ENCODE measurements around the gene PBX1.

The PBX1 gene

DNA sequence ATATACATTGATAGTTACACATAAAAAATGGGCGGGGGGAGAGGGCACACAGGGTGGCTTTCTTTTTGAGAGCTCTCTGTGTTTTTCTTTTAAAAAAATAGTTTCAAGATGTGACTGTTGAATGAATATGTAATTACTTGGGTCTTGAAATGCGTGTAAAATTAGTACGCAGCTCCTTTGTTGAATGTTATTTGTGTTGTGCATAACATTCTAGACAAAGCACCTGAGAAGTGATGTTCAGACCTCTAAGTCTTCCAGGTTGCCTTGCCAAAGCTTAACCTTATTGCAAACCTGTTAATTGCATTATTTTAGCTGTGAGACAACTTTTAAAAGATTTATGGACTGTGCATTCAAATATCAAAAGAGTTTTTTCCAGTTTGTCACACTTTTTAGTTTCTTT, 5.4 kb downstream of the PBX1 start:
- ATAC-seq, result no peak

GRCh38 chr1:164565357-164565756, 6.4 kb downstream of the PBX1 start:
- ATAC-seq, result no peak

- no peak for ATAC-seq
Measured at GRCh38 chr1:164567774-164568173, 8.8 kb downstream of the PBX1 start.

DNA sequence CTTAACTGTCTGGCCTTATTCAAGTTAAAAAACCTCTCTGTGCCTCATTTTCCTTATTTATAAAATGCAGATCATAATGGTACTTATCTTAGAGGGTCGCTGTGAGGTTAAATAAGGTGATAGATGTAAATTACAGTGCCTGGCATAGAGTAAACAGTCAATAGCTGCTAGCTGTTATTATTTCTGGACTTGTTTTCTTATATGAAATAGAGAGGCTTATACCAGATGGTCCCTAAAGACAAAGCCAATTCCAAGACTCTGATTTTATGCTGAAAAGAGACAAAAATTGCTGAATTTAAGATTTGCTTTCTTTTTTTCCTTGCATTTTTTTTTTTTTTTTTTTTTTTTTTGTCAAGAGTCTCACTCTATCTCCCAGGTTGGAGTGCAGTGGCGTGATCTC, 10.3 kb downstream of the PBX1 start:
- no peak for ATAC-seq

DNA sequence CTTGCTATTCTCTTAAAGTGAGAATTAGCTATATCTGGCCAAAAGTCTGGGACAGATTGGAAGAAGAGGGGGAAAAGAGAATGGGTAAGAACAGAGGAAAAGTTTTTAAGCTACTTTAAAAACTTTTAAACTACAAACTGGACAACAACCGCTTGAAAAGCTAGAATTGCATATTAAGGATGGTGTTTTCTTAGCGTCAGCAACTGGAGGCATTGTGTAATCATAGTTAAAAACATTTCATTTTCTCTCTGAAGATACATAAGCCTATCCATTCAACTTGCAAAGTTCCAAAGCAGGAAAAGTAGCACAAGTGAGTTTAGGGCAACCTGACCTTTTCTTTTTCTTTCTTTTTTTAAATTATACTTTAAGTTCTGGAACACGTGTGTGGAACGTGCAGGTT, 10.9 kb downstream of the PBX1 start:
- no peak for ATAC-seq

DNA sequence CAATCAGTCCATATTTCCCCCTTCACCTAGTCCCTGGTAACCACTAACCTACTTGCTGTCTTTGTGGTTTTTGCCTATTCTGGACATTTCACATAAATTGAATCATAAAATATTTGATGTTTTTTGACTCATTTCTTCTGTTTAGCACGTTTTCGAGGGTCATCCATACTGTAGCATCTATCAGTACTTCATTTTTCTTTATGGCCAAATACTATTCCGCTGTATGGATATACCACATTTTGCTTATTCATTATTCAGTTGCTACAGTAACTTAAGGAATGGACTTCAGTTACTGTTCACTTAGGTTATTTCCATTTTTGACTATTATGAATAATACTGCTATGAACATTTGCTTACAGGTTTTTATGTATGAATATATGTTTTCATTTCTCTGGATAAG, 12.3 kb downstream of the PBX1 start:
- no peak for ATAC-seq

DNA sequence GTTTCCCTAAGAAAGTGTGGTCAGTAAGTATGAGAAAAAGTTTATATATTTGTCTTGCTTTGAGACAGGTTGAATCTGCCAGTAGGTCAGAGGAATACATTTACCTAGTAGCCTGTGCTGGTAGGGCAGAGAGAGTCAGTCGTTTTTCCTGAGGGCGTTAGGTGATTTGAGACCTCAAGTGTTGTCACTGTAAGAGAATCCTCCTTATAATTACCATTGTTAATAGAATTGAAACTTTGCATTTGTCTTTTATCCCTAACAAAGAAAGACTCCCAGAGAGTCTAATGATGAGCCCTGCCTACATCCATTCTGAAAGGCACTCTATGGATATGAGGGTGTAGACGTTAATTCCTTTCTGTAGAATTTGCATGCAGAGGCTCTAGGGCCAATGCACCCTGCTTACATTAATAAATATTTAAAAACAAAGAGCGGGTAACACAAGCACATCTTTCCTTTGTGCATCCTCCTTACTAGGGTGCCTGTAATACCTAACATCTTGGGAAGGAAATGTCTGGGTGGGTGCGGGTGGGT, 16.4 kb downstream of the PBX1 start:
- no peak for ATAC-seq

GRCh38 chr1:164576291-164577271, 17.6 kb downstream of the PBX1 start:
- no peak for ATAC-seq

DNA sequence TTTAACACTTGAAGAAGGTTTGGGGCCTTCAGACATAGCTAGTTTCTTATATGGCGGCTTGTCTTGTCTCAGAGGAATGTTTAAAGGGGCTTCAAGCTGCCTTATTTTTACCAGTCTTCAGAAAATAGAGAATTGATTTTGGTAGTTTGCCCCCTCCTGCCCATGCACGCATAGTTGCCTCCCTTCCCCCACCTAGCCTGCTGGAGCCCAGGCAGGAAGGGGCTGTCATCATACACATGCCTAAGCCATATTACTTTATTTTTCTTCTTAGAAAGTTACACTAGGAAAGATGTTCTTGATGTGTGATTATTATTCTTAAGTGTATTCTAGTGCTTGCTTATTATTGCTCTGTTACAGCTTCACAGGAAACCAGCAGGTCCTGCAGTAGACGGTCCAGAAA, 18.3 kb downstream of the PBX1 start:
- no peak for ATAC-seq

- ATAC-seq, result no peak
Measured at GRCh38 chr1:164578479-164579200, 19.7 kb downstream of the PBX1 start.

- ATAC-seq, result no peak
Measured at GRCh38 chr1:164579381-164579780, 20.4 kb downstream of the PBX1 start.

DNA sequence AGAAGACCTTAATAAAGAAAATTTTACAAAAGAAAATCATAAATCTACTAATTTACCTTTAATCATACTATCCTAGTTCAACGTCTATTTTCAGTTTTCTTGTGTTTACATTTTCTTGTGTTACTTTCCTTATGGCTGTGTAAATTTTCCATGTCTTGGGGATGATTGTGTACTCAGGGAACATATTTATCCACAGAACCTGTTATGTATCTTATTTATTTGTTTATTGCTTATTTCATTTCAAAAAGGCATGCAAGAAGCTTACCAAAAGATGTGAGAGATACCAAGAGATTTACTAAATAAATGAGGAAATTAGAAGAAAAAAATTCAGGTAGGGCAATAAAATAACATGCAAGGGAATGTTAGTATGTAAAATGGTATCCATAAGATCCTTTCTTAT, 22.8 kb downstream of the PBX1 start:
- no peak for ATAC-seq

DNA sequence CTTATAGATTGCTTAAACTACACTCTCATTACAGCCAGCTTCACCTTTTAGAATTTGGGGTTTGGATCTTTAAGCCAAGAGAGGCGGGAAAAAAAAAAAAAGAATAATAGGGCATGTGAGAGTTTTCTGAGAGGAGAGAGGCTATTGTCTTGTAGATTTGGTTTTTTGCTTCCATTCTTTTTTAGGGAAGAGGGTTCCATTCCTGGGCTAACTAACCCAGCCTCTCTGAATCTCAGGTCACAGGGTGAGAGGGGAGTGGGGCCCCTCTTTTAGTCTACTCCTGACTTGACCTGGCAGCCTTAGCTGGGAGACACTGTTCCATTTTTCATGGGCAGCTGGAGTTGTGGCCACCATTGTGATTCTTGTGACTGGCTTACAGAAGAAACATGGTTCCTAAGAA, 24.2 kb downstream of the PBX1 start:
- ATAC-seq, result no peak

DNA sequence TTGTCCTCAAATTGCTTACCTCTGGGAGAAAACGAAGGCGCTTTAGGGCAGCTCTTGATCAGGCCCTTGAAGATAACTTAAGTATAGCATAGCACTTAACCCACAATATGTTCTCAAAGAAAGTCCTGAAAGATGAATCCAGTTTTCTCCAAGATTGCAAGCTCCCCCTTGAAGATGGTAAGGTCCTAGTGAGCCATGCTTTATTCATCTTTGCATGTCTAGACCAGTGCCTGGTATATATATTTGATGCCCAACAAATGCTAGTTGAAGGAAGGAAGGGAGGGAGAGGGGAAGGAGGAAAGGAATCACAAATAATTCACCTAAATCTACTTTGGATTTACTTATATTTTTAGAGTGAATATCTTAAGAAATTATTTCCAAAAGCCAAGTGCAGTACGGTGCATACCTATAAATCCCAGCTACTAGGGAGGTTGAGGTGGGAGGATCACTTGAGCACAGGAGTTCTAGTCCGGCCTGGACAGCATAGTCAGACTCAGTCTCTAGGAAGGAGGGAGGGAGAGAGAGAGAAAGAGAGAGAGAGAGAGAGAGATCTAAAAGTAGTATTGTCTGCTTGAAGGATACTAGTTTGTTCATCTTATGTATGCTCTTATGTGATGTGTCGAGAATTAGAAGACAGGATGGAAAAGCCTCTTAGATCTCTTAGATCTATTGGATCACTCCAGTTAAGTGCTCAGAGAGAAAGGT, 25.0 kb downstream of the PBX1 start:
- ATAC-seq, result no peak

DNA sequence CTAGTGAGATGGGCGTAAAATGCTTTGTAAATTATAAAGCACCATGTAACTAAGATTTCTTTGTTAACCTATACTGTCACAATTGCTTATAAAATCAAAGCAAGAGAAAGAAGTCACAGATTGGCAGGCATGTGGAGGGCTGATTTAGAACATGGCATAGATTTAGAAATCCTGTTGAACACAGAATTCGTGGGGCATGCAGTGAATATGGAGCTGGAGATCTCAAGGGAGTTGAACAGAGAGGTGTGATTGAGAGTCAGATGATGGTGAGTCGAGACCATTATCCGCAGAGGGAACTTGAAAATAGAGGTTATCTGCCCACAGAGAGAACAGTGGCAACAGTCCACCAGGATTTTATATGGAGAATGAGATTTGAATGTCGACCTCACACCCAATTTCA, 27.6 kb downstream of the PBX1 start:
- ATAC-seq, result no peak

DNA sequence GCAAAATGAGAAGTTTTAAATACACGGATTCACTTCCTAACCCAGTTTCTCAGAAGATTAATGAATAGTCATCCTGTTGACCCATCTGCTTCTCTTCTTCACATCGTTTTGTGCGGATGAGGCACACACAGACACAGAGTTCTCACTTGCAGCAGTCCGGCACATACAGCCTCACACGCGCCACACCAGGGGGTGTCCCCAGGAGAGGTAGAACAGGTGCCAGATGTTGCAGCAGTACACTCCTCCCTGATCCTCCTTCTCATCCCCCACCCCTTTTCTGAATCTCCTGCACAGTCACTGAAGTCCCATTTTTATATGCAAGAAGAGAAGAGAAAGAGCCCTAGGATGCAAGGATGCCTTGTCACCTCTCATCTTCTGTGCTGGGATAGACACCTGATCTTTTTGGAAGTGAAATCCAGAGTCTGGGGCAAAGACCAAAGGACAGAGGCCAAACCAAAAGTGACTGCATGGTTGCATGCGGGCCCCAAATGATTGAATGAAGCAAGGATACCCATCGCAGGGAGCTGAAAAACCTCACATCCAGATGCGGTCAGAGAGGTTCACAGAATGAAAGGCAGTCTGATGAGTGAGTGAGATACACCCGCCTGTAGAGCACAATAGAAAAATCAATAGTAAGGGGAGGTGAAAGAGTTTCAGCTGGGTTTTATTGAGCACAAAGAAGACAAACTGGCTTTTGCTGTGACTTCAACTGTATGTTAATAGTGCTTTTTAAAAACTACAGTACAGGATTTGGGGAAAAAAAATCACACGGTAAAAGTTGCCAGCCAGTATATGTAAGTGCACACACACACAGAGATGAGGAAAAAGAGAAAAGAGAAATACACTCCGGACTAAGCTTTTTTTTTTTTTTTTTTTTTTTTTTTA, 28.9 kb downstream of the PBX1 start:
- no peak for ATAC-seq

DNA sequence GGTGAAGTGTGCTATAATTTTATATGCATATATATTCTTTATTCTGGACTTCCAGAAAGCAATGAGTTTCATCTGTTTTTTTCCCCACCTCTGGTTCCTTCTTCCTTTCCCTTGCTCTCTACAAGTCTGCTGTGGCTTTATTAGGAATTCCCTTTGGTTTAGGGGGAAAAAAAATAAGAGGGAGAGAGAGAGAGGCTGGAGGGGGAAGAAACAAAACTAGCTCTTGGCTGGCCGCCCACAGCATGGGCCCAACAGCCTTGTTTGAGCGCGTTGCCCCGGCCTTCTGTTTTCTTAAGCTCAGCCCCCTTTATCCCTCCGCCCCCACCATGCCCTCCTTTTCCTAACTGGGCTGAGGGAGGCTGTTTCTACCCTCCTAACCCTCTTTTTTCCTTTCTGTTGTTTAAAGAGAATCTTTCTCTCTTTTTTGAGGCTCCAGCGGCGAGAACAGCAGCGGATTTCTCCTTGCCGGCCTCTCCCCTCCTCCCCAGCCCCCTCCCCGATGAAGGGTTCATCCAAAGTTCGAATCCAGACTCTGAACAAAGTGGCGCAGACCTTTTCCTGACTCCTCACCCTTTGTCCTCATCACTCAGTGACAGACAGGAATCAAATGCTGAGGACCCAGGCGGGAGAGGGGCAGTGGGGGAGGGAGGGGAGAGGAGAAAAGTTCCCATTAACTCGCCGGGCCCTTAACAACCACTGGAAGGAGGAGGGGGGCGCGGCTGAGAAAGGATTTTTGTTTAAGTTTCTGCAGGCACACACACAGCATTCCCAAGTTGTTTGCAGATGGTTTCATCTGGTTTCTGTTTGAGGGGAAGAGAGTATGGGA, 29.7 kb downstream of the PBX1 start:
- ATAC-seq, result no peak

- ATAC-seq, result no peak
Measured at GRCh38 chr1:164589408-164589807, 30.4 kb downstream of the PBX1 start.

DNA sequence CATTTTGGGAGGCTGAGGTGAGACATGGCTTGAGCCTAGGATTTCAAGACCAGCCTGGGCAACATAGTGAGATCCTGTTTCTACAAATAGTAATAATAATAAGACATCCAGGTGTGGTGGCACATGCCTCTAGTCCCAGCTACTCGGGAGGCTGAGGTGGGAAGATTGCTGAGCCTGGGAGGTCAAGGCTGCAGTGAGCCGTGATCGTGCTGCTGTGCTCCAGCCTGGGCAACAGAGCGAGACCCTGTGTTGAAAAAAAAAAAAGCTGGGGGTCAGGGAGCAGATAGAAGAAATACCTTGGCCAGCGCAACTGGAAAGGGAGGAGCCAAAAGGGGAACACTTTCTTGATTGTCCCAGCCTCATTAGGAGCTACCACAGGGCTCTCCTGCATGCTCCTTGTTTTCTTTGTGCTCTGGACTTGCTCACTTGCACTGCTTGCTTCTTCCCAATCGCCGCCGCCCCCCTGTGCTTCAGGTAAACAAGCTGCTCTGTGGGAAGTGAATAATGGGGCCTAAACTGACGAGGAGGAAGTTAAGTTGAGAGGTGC, 31.1 kb downstream of the PBX1 start:
- ATAC-seq, result no peak

DNA sequence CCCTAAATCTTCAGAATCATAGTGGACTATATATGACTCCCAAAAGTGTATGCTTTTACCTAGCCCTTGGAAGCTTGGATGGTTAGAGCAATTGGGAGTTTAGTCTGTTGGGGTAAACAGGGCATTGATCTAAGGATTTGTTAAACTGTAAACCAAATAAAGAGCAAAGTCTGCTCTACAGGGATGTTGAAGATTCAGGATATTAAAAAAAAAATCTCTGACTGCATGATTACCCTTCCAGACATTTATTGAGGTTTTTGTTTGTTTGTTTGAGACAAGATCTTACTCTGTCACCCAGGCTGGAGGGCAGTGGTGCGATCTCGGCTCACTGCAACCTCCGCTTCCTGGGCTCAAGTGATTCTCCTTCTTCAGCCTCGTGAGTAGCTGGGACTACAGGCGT, 31.6 kb downstream of the PBX1 start:
- no peak for ATAC-seq

GRCh38 chr1:164591858-164592257, 32.9 kb downstream of the PBX1 start:
- ATAC-seq, result no peak

Data from activated CD4-positive, CD25-positive, alpha-beta regulatory T cell treated with anti-CD3 and anti-CD28 coated beads, Interleukin-2, amount 50 U/mL, for 24 hours (primary cell).